DOHH2 (cell line): ENCODE data around the gene PSAP.

Experiments
- H3F3A ChIP-seq: fragments of 200-600 bp; sonication (generic), shearing (Covaris generic); 2 replicates; pipeline ENCODE4 v1.6.0; 2016; ENCODE audit warnings: antibody characterized with exemption, mild to moderate bottlenecking; ENCODE audit not compliant: control insufficient read depth, insufficient read depth
- H3K27ac ChIP-seq: fragments of 200-600 bp; sonication (generic); 2 replicates; pipeline ENCODE4 v1.5.1; 2014; ENCODE audit warnings: low read depth, mild to moderate bottlenecking, low read length, moderate library complexity
- H3K27me3 ChIP-seq: fragments of 200-600 bp; sonication (generic); 2 replicates; pipeline ENCODE4 v1.6.1; 2014; ENCODE audit warnings: mild to moderate bottlenecking, low read length, mixed read lengths; ENCODE audit not compliant: control insufficient read depth
- H3K36me3 ChIP-seq: fragments of 200-600 bp; sonication (generic); 2 replicates; pipeline ENCODE4 v1.6.1; 2014; ENCODE audit warnings: mild to moderate bottlenecking, low read length, moderate library complexity, mixed read lengths; ENCODE audit not compliant: control insufficient read depth
- H3K4me1 ChIP-seq: fragments of 200-600 bp; sonication (generic); 2 replicates; pipeline ENCODE4 v1.6.1; 2014; ENCODE audit warnings: mild to moderate bottlenecking, low read length, mixed read lengths; ENCODE audit not compliant: control insufficient read depth
- H3K4me2 ChIP-seq: fragments of 200-600 bp; sonication (generic); 2 replicates; pipeline ENCODE4 v1.6.0; 2014; ENCODE audit warnings: mild to moderate bottlenecking, low read length, moderate library complexity
- H3K4me3 ChIP-seq: fragments of 200-600 bp; sonication (generic); 2 replicates; pipeline ENCODE4 v1.5.1; 2014; ENCODE audit warnings: mild to moderate bottlenecking, low read length, mixed read lengths
- H3K79me2 ChIP-seq: fragments of 200-600 bp; sonication (generic); 2 replicates; pipeline ENCODE4 v1.6.1; 2014; ENCODE audit warnings: mild to moderate bottlenecking, low read length, mixed read lengths; ENCODE audit not compliant: control insufficient read depth
- H3K9me2 ChIP-seq: fragments of 200-600 bp; sonication (generic); replicated peaks from 2 replicates; pipeline ENCODE4 v1.6.1; 2014; ENCODE audit warnings: mild to moderate bottlenecking, low read length, mixed read lengths; ENCODE audit not compliant: control insufficient read depth
- H3K9me3 ChIP-seq: fragments of 200-600 bp; sonication (generic); 2 replicates; pipeline ENCODE4 v1.6.1; 2014; ENCODE audit warnings: antibody characterized with exemption, low read length, mixed read lengths; ENCODE audit not compliant: control insufficient read depth, insufficient read depth
- H4K20me1 ChIP-seq: fragments of 200-600 bp; sonication (generic); 2 replicates; pipeline ENCODE4 v1.6.0; 2014; ENCODE audit warnings: low read depth, mild to moderate bottlenecking, antibody characterized with exemption, low read length, moderate library complexity; ENCODE audit not compliant: control insufficient read depth, insufficient read depth
- EZH2phosphoT487 ChIP-seq: fragments of 200-600 bp; sonication (generic); IDR thresholded peaks from 2 replicates; pipeline ENCODE4 v1.6.1; 2017; ENCODE audit warnings: borderline replicate concordance, mild to moderate bottlenecking, antibody characterized with exemption, low read length, moderate library complexity, mixed read lengths
- TF ChIP-seq, protein P1 (sequence below): fragments of 200-600 bp; sonication (generic); IDR thresholded peaks from one replicate; pipeline ENCODE4 v1.5.1; 2014; ENCODE audit warnings: antibody characterized with exemption, mild to moderate bottlenecking, low read depth, low read length; ENCODE audit not compliant: poor library complexity, severe bottlenecking

Gene PSAP

DNA sequence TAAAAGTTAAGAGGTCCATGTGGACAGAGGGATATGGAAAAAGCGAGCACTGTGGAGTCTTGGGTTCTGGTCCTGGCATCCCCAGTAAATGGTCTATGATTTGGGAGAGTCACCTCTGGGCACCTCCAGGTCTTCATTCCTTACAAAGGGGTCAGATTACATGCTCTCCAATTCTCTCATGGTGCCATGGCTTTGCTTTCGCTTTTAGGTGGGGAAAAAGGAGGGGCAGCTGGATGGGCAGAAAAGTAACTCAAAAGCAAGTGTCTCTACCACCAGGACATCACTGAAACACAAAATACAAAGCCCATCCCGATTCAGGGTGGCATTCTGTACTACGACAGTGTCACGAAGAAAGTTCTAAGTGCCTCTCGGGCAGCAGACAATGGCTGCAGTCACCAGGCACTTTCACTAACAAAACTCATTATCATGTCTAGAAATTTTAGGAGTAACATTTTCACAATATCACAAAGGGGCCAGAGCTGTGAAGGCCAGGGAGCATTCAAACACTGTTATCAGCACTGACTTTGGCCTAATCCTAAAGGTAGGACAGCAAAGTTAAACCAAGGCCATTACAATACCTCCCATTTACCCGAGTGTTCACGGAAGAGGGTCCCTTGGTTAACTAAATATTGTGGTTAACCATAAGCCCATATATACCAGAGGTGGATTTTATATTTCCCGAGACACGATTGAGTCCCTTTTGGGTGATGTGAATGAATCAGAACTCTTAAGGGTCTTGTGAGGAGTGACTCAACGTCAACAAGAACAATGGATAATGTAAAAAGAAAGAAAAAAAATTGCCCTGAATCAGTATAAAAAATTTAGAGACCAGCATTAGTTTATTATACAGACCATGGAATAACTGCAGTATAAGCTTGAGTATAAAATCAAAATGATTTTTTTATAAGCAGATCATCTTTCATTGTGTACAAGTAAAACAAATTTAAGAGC, 2.5 kb downstream of the PSAP start:
- Histone ChIP-seq H3K36me3 (no peaks in the 10 kb centered on the region), H3K4me1 (peaks cover 25% of the 10 kb centered on the region), H4K20me1 (0 out of 2 replicates have a peak, but pooled peaks cover 6% of the 10 kb centered on the region), H3K9me2 (no peaks in the 10 kb centered on the region), H3K4me2 (no peak overlapping the region), H3F3A (no peaks in the 10 kb centered on the region), H3K79me2 (peaks cover 54% of the 10 kb centered on the region), H3K27ac (no peak overlapping the region), H3K4me3 (no peak overlapping the region), H3K9me3 (no peaks in the 10 kb centered on the region), H3K27me3 (no peaks in the 10 kb centered on the region)
- TF ChIP-seq EZH2phosphoT487 = no peak
- TF ChIP-seq, protein P1, sequence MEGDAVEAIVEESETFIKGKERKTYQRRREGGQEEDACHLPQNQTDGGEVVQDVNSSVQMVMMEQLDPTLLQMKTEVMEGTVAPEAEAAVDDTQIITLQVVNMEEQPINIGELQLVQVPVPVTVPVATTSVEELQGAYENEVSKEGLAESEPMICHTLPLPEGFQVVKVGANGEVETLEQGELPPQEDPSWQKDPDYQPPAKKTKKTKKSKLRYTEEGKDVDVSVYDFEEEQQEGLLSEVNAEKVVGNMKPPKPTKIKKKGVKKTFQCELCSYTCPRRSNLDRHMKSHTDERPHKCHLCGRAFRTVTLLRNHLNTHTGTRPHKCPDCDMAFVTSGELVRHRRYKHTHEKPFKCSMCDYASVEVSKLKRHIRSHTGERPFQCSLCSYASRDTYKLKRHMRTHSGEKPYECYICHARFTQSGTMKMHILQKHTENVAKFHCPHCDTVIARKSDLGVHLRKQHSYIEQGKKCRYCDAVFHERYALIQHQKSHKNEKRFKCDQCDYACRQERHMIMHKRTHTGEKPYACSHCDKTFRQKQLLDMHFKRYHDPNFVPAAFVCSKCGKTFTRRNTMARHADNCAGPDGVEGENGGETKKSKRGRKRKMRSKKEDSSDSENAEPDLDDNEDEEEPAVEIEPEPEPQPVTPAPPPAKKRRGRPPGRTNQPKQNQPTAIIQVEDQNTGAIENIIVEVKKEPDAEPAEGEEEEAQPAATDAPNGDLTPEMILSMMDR = no peak

DNA sequence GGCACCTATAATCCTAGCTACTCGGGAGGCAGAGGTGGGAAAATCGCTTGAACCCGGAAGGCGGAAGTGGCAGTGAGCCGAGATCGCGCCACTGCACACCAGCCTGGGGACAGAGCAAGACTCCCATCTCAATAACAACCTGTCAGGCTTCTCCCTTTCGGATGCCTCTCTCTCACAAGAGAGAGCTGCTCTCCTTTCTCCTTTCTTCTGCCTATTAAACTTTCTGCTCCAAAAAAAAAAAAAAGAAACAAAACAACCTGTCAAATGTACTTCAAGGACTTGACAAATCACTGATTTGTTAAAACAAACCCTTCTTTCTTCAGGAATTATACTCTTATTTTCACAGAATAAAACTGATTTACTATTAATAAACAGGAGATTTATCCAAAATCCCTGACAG, 3.6 kb downstream of the PSAP start:
- Histone ChIP-seq H3K36me3 (no peaks in the 10 kb centered on the region), H3K9me3 (no peaks in the 10 kb centered on the region), H3K79me2 (peaks cover 63% of the 10 kb centered on the region), H3K4me3 (no peak overlapping the region), H4K20me1 (peaks cover 12% of the 10 kb centered on the region; the same call in 1 of the 2 replicates), H3K4me1 (peaks cover 22% of the 10 kb centered on the region), H3K4me2 (no peak overlapping the region), H3K27ac (no peak overlapping the region), H3K9me2 (no peaks in the 10 kb centered on the region), H3F3A (no peaks in the 10 kb centered on the region), H3K27me3 (no peaks in the 10 kb centered on the region)
- TF ChIP-seq EZH2phosphoT487 = no peak
- TF ChIP-seq, protein P1 = no peak

- peaks cover 16% of the 10 kb centered on the region for H3K4me1 ChIP-seq
- peaks cover 12% of the 10 kb centered on the region; the same call in 1 of the 2 replicates for H4K20me1 ChIP-seq
- H3K27ac ChIP-seq = no peak overlapping the region
- H3K27me3 ChIP-seq = no peaks in the 10 kb centered on the region
- no peak for TF ChIP-seq EZH2phosphoT487
- TF ChIP-seq, protein P1 = no peak
- H3K9me2 ChIP-seq = no peaks in the 10 kb centered on the region
- no peaks in the 10 kb centered on the region for H3K9me3 ChIP-seq
- no peaks in the 10 kb centered on the region for H3F3A ChIP-seq
- H3K4me3 ChIP-seq = no peak overlapping the region
- H3K36me3 ChIP-seq = no peaks in the 10 kb centered on the region
- H3K4me2 ChIP-seq = no peak overlapping the region
- H3K79me2 ChIP-seq = peaks cover 63% of the 10 kb centered on the region
These were observed 4.2 kb downstream of the PSAP start for GRCh38 chr10:71846816-71847215.
